Measurements from ENCODE around the gene CCDC39. TPM values are rescaled to one million over a fixed set of nuclear protein-coding genes. Genes with fewer than 3 reads are reported as not detected.

Gene CCDC39
- total and polyA plus RNA-seq, 2 of the 13 experiments (the other 11 are each of a cell fraction or from before 2014, with no cell fraction given) = not detected

- TF ChIP-seq SUZ12 (IDR thresholded peaks at IDR 0.05; ENCODE audit: low read depth, low read length) = no peak
- TF ChIP-seq SSRP1 (CRISPR knock-in tag; IDR thresholded peaks at IDR 0.05) = no peak
- no peak for TF ChIP-seq ZNF615 (CRISPR knock-in tag; IDR thresholded peaks at IDR 0.05; ENCODE audit: borderline replicate concordance)
- TF ChIP-seq JDP2 (CRISPR knock-in tag; IDR thresholded peaks at IDR 0.05; ENCODE audit: borderline replicate concordance) = no peak
- no peak for TF ChIP-seq ZFP1 (CRISPR knock-in tag; IDR thresholded peaks at IDR 0.05)
- no peak for TF ChIP-seq GPN1 (CRISPR knock-in tag; IDR thresholded peaks at IDR 0.05; ENCODE audit: borderline replicate concordance)
- peak; percentile 62; the same call in 1 of the 2 replicates for TF ChIP-seq ZNF335 (CRISPR knock-in tag; IDR thresholded peaks at IDR 0.05)
- TF ChIP-seq SNAPC5 (CRISPR knock-in tag; IDR thresholded peaks at IDR 0.05; ENCODE audit: borderline replicate concordance) = no peak
- TF ChIP-seq ZNF234 (CRISPR knock-in tag; conservative IDR thresholded peaks at IDR 0.05) = no peak
- peak; percentile 87; the same call in 1 of the 2 replicates for TF ChIP-seq BORCS8-MEF2B (CRISPR knock-in tag; IDR thresholded peaks at IDR 0.05)
- peak; percentile 54; the same call in 1 of the 2 replicates for TF ChIP-seq ATF7-NPFF (CRISPR knock-in tag; IDR thresholded peaks at IDR 0.05; ENCODE audit: low read depth)
- TF ChIP-seq FOSL2 (CRISPR knock-in tag; IDR thresholded peaks at IDR 0.05) = peak; percentile 48
- no peak; the same call in 1 of the 2 replicates for TF ChIP-seq ZNF777 (CRISPR knock-in tag; IDR thresholded peaks at IDR 0.05)
- peak; percentile 83; the same call in 1 of the 2 replicates for TF ChIP-seq BRF2 (CRISPR knock-in tag; IDR thresholded peaks at IDR 0.05)
- TF ChIP-seq ZNF616 (CRISPR knock-in tag; IDR thresholded peaks at IDR 0.05; ENCODE audit: low read depth) = peak; percentile 49; the same call in 1 of the 2 replicates
- no peak for TF ChIP-seq FLYWCH1 (CRISPR knock-in tag; IDR thresholded peaks at IDR 0.05)
- peak; percentile 16; the same call in 1 of the 2 replicates for TF ChIP-seq ZNF441 (CRISPR knock-in tag; IDR thresholded peaks at IDR 0.05; ENCODE audit: borderline replicate concordance)
- TF ChIP-seq NFYB (CRISPR knock-in tag; IDR thresholded peaks at IDR 0.05) = peak; percentile 48; the same call in 1 of the 2 replicates
- peak; percentile 46; the same call in 1 of the 2 replicates for TF ChIP-seq ZZZ3 (CRISPR knock-in tag; IDR thresholded peaks at IDR 0.05; ENCODE audit: borderline replicate concordance)
- TF ChIP-seq ETV6 (CRISPR knock-in tag; conservative IDR thresholded peaks at IDR 0.05) = peak; percentile 96
- TF ChIP-seq SNAI1 (CRISPR knock-in tag; IDR thresholded peaks at IDR 0.05; ENCODE audit: borderline replicate concordance) = no peak
- no peak for TF ChIP-seq ZNF644 (CRISPR knock-in tag; IDR thresholded peaks at IDR 0.05; ENCODE audit: low read depth)
- peak; percentile 78 for TF ChIP-seq DMAP1 (CRISPR knock-in tag; IDR thresholded peaks at IDR 0.05)
- no peak for TF ChIP-seq MTF1 (CRISPR knock-in tag; IDR thresholded peaks at IDR 0.05)
- TF ChIP-seq CSRNP1 (CRISPR knock-in tag; IDR thresholded peaks at IDR 0.05) = peak; percentile 91
- TF ChIP-seq TRIM24 (CRISPR knock-in tag; IDR thresholded peaks at IDR 0.05) = 0 out of 2 replicates have a peak, but pooled peaks have one; percentile 53
Observed at GRCh38 chr3:180601688-180602666, 77.3 kb downstream of the CCDC39 start, which contains the start of gene TTC14 (continued).

All from HepG2 (cell line).